Hindlimb muscle (tissue), 1 donor: Measurements from ENCODE around the gene SEC24B. TPM values are rescaled to one million over a fixed set of nuclear protein-coding genes. Genes with fewer than 3 reads are reported as not detected.
A peak's percentile ranks its signal among the peaks of the same experiment; 100 is the strongest.

Experiments used
- DNase-seq: peaks from one replicate; pipeline ENCODE4 v3.0.0-alpha.2; 2013
- polyA plus RNA-seq: library from polyadenylated mRNA; unstranded; fragments of 120-200 nt; gene quantifications from one replicate; pipeline ENCODE4 v1.2.1, GENCODE V29; 2013; ENCODE audit not compliant: insufficient read length

Gene SEC24B
- polyA plus RNA-seq = 27.9 TPM

- peak; percentile 91 for DNase-seq
Observed at GRCh38 chr4:109433205-109434006, at the start of gene SEC24B. Gene SEC24B, plus strand, starts transcription at chr4:109433815. Its CDS starts 55 bp downstream, at chr4:109433870.

- DNase-seq = no peak
Observed at GRCh38 chr4:109383823-109384222, 49.8 kb upstream of the SEC24B start.

DNA sequence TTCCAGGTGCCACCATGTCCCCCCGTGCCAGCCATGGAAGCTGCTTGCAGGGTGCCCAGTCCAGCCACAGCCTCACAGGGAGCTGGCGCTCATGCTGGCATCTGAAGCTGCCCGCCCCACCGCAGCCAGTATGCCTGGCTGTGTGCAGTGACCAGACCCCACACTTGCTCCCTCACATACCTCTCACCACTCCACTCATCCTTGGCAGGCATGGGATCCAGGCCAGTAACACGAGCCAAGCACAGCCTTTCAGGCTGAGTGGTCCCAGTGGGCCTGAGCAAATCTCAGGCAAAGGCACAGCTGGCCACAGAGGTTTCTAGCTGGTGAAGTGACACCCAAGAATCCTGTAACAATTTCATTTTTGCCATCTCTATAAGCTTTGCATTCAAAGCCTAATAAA is 48.4 kb upstream of the SEC24B start:
- DNase-seq = no peak

DNA sequence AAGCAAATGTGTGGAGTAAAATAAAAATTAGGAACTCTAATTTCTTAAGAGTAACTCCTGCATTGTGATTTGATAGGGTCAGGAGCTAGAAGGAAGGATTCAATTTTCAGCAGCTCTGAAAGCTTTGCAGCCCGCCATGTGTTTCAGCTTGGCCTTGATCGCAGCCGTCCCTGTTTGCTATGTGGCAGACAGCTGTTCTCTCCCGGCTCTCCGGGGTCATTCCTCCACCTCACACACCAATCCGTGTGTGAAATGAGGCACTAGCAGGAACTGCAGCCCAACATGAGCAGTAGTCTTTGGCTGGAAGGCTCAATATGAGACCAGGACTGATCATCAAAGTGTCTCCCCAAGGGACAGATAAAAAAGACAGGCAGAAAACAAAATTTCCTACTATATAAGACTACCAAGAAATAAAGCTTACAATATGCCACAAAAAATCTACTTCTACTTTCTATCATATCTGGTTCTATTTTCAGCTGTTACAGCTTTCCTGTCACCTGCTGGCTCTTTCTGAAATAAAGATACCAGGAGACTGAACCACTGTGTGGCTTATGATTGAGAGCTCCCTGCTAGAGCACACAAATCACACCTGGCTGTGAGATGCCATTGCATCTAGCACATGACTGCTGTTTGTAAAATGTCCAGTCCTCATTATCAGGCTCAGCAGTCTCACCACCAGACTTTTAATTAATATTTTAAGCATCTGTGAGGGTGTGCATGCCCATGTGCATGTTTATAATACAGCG is 44.1 kb upstream of the SEC24B start:
- peak; percentile 41 for DNase-seq

- no peak for DNase-seq
Observed at GRCh38 chr4:109390115-109390768, 43.4 kb upstream of the SEC24B start.

DNA sequence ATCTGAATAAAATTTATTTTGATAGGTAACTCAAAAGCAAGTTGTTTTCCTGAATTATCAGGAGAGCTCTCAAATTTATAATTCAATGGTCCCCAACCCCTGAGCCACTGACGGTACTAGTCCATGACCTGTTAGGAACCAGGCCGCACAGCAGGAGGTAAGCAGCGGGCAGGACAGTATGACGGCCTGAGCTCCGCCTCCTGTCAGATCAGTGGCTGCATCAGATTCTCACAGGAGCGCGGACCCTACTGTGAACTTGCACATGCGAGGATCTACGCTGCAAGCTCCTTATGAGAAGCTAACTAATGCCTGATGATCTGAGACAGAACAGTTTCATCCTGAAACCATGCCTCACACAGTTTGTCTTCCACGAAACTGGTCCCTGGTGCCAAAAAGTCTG is 37.9 kb upstream of the SEC24B start:
- no peak for DNase-seq

GRCh38 chr4:109398928-109399327 is 34.7 kb upstream of the SEC24B start:
- no peak for DNase-seq

- peak; percentile 47 for DNase-seq
Observed at GRCh38 chr4:109406337-109406931, 27.2 kb upstream of the SEC24B start.

GRCh38 chr4:109407027-109407737 is 26.4 kb upstream of the SEC24B start:
- no peak for DNase-seq

DNA sequence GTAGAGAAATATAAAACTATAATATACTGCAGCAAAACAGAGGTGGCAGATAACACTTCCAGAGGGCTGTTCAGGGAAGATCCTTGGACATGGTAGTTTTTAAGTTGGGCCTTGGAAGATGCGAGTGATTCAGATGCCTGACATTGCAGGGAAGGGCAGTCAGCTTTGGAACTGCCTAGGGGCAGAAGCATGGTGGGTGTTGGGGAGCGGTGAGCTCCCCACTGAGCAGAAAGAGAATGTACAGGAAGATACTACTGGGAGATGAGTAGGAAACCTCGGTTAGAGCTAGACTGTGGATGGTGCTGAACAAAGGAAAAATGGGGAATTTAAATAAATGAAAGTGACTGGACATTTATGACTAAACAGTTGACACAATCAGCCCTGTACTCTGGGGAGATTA is 24.9 kb upstream of the SEC24B start:
- DNase-seq = no peak

DNA sequence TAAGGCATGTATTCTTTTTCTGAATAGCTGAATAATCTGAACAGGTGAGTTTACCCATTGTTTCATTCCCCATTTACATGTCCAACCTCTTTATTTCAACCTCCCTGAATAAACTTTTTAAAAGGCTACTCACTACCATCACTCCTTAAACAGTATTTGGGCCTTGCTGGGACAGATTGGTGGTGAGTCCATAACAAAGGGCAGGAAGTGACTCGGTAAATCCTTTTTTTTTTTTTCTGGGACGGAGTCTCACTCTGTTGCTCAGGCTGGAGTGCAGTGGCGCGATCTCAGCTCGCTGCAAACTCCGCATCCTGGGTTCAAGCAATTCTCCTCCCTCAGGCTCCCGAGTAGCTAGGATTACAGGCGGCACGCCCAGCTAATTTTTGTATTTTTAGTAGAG is 23.4 kb upstream of the SEC24B start:
- DNase-seq = no peak

- DNase-seq = no peak
Observed at GRCh38 chr4:109410776-109411175, 22.8 kb upstream of the SEC24B start.

- peak; percentile 68 for DNase-seq
Observed at GRCh38 chr4:109411964-109412363, 21.7 kb upstream of the SEC24B start.

DNA sequence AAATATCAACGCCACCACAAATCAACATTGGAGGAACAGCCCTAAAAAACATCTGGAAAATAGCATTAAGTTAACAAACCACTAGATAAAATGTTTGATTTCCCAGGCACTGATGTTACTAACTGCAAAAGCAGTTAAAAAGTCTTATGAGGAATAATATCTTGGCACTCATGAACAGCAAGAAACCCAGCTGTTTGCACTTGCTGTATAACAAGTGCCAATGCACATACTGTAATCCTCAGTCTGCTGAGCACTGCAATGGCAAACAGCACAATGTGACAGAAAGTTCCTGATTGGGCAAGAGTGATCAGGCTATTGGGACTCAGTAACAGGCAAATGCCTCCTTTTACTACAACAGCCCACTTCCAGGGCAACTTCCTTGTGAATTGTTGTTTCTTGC is 20.8 kb upstream of the SEC24B start:
- DNase-seq = peak; percentile 61

DNA sequence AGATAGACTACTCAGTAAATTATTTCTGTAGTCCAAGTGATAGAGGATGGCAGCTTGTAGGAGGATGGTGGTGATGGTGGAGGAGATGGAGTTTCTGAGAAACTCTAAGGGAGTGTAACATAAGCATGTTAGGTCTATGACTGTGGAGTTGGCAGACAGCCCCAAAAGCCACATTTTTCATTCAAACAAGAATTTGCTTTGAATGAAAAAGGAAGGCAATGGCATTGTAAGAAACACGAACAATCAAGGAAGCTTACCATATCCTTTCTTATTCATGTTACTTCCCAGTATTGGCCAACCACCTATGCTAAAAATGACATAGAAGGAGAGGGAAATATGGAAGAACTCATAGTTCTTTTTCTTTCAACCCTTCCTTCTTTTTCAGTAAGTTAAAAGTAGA is 18.7 kb upstream of the SEC24B start:
- no peak for DNase-seq

GRCh38 chr4:109418588-109418987 is 15.0 kb upstream of the SEC24B start:
- DNase-seq = no peak

- DNase-seq = no peak
Observed at GRCh38 chr4:109419679-109420078, 13.9 kb upstream of the SEC24B start.

DNA sequence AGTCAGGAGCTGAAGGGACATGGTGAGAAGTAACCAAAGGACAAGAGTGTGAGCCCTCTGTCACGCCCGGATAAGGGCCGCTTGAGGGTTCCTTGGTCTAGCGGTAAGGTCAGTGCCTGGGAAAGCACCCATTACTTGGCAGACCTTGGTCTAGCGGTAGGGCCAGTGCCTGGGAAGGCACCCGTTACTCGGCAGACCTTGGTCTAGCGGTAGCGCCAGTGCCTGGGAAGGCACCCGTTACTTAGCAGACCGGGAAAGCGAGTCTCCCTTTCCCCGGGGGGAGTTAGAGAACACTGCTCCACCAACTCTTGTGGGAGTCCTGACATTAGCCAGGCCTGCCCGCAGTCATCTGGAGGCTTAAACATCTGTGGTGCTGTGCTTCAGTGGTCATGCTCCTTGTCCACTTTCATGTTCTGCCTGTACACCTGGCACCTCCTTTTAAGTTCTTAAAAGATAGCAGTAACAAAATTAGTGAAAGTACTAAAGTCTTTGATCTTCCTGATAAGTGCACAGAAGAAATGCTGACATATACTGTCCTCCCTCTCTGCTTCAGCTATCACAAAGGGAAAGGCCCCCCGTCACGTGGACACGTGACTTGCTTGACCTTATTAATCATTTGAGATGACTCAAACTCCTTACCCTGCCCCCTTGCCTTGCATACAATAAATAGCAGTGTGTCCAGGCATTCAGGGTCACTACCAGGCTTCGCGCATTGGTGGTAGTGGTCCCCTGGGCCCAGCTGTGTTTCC is 9.3 kb upstream of the SEC24B start:
- DNase-seq = no peak

- DNase-seq = no peak
Observed at GRCh38 chr4:109425405-109425804, 8.2 kb upstream of the SEC24B start.

DNA sequence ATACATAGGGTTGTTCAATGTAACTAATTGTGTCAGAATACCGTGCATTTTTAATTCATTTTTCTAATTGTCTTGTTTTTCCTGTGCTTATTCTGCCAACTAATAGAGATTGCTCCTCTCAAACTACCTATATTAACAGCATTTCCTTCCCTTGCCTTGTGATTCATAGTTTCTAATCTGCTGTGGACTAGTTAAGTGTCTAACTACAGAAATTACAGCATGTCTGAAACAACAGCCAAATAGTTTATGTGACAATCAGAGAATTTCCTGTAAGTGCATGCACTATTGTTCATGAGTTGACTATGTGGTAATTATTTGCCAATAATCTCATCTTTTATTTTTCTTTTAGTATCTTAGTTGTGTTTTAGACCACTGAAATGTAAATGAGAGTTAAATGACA is 4.1 kb upstream of the SEC24B start:
- DNase-seq = no peak

GRCh38 chr4:109432203-109432602 is 1.4 kb upstream of the SEC24B start:
- DNase-seq = no peak

DNA sequence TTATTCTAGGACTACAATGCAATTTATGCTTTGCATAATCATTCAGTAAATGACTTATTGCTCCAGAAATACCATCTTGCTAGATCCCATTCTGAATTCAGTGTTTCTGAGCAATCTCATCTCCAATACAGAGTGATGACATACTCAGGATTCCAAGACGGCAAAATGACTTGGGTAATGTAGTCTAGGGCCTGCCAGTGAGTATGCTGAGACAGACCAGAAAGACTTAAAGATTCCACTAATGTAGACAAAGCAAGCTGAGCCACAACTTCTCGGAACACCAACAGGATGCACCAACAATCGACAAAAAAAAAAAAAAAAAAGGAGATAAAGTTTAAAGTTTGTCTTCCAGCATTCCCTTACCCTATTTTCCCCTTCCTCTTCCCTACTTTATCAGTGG is 919 bp upstream of the SEC24B start:
- DNase-seq = peak; percentile 7
